NK-92 (cell line): ENCODE data around the gene CLEC18C.
"Not testable (repeated sequence)": the region's sequence is repeated elsewhere in the genome, so short reads cannot be mapped to it uniquely, and the experiment has no call there.

Experiments
- DNase-seq: peaks from one replicate; lab custom pipeline; 2025; ENCODE audit not compliant: unreplicated experiment; lab: John Stamatoyannopoulos, UW

Gene CLEC18C

GRCh38 chr16:70173212-70173837 lies at the start of gene CLEC18C:
Gene CLEC18C (plus strand): TSS chr16:70173787. CDS start chr16:70174279, 492 bp downstream.
- not testable (repeated sequence) for DNase-seq

DNA sequence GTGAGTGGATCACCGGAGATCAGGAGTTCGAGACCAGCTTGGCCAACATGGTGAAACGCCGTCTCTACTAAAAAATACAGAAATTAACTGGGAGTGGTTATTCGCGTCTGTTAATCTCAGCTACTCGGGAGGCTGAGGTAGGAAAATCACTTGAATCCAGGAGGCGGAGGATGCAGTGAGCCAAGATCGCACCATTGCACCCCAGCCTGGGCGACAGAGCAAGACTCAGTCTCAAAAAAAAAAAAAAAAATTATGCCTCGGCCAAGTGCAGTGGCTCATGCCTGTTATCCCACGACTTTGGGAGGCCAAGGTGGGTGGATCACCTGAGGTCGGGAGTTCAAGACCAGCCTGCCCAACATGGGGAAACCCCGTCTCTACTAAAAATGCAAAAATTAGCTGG lies 49.8 kb upstream of the CLEC18C start:
- DNase-seq, result not testable (repeated sequence)

GRCh38 chr16:70126226-70126625 lies 47.4 kb upstream of the CLEC18C start:
- not testable (repeated sequence) for DNase-seq

DNA sequence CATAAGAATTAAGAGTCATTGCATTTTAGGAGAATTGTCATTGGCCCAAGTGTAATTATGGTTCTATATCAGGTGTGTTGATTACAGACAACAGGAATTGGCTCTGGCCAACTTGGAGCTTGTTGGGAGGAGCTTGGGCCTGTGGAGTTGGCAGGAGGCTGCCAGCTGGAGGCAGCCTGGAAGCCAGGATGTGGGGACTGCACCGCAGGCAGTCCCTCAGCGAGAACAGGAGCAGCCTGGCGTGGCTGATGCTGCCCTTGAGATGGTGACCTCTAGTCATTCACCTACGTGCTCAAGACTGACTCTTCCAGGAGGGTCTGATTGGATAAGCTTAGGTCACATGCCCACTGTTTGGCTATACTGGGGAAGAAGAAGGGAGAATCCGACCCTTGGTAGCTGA lies 45.9 kb upstream of the CLEC18C start:
- DNase-seq, result not testable (repeated sequence)

DNA sequence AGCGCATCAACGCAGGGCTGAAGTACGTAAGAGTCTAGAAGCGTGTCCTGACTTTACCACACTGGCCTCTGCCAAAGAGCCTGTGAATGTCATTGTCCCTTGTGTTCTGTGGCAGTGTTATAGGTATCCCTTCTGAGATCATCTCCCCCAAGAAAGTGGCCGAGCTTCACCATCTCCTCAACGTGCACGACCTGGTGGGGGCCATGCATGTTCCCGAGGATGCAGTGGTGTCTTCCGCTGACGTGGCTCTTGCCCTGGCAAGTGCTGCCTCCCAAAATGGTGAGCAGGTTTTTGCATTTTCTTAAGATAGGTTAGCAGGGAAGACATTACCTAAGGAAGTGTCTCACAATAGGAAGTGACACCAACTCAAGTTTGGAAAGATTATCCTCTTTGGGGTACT lies 44.7 kb upstream of the CLEC18C start:
- not testable (repeated sequence) for DNase-seq

DNA sequence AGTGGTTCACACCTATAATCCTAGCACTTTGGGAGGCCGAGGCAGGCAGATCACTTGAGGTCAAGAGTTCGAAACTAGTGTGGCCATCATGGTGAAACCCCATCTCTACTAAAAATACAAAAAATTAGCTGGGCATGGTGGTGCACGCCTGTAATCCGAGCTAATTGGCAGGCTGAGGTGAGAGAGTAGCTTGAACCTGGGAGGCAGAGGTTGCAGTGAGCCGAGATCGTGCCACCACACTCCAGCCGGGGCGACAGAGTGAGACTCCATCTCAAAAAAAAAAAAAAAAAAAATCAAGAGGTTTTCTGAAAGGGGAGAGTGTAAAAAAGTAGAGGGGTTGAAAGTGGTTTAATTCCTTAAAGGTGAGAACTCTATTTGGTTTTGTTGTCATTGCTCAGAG lies 37.8 kb upstream of the CLEC18C start:
- DNase-seq, result not testable (repeated sequence)

DNA sequence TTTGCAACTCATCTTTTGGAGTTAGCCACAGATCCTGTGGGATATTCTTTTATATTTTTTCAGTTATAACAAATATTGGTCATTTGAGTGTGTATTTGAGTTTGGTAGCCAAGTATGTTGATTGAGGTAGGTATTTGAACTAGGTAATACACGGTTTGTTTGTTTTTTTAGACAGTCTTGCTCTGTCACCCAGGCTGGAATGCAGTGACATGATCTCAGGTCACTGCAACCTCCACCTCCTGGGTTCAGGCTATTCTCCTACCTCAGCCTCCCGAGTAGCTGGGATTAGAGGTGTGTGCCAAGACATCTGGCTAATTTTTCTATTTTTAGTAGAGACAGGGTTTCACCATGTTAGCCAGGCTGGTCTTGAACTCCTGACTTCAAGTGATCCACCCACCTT lies 37.0 kb upstream of the CLEC18C start:
- DNase-seq, result not testable (repeated sequence)

DNA sequence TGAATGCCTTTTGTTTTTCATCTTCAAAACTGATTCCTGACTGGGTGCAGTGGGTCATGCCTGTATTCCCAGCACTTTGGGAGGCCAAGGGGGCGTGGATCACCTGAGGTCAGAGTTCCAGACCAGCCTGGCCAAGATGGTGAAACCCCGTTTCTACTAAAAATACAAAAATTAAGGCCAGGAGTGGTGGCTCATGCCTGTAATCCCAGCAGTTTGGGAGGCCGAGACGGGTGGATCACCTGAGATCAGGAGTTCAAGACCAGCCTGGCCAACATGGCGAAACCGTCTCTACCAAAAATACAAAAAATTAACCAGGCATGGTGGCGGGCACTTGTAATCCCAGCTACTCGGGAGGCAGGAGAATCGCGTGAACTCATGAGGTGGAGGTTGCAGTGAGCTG lies 30.8 kb upstream of the CLEC18C start:
- not testable (repeated sequence) for DNase-seq

- DNase-seq, result not testable (repeated sequence)
Measured at GRCh38 chr16:70143231-70143895, 30.2 kb upstream of the CLEC18C start.

DNA sequence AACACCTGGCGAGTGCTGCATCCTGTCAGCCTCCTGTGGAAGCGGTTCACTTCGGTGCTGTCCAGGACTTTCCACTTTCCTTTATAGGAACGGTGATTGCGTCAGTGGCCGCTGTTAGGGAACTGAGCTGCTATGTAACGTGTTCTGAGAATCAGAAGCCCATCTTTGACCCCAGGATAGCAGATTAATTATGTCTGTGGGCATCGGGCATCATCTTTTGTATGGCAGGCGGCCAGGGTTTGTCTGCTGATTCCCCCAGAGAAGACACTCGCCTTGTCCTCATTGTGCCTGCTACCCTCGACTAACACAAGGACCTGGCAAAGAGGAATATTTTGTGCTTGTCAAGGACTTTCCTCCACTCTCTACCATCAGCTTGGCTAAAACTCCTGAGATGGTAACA lies 25.7 kb upstream of the CLEC18C start:
- DNase-seq, result not testable (repeated sequence)

DNA sequence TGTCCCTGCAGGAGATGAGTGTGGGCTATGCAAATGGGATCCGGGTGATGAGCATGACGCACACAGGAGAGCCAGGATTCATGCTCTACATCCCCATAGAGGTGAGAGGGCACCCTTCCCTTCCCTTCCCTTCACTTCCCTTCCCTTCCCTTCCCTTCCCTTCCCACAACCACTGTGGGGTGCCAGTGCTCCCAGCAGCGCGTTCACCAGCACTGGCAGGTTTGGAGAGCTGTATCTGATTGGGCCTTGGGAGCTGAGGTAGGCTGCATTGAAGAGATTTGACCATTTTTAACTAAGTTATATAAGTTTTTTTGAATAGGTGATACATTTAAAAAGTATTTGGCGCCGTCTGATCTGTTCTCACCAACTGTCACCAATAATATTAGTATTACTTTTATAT lies 25.1 kb upstream of the CLEC18C start:
- not testable (repeated sequence) for DNase-seq

GRCh38 chr16:70149296-70149695 lies 24.3 kb upstream of the CLEC18C start:
- not testable (repeated sequence) for DNase-seq

GRCh38 chr16:70151391-70151790 lies 22.2 kb upstream of the CLEC18C start:
- no peak for DNase-seq

- no peak for DNase-seq
Measured at GRCh38 chr16:70151941-70152509, 21.6 kb upstream of the CLEC18C start.

DNA sequence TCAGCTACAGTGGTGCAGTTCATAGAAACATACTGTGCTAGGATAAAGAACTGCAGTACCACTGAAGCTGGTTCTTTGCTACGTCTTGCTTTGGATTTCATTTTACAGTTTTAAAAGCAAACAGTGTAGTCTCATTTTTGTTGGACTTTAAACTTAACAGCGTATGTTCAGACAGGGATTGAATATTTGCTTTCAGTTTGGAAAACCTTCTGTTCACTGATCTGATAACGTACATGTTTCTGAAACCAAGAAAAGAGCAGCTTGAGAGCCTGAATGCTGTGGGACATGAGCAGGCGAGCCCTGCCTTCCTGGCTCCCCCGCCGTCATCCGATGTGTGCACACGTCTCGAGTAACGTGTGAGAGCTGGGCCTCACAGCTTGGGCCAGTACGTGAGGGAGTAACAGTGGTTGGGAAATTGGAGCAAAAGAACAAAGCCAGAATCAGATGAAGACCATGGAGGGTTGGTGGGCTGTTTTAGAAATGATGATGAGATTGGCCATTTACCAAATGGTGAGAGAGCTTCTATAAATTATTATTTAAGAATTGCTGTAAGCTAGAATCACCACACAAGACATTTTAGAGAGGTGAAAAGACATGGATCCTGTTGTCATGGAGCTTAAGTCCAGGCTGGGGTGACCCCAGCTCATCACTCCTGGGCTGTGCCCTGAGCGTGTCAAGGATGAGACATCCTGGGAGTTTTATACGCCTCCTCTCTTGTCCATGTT lies 20.8 kb upstream of the CLEC18C start:
- DNase-seq, result no peak

DNA sequence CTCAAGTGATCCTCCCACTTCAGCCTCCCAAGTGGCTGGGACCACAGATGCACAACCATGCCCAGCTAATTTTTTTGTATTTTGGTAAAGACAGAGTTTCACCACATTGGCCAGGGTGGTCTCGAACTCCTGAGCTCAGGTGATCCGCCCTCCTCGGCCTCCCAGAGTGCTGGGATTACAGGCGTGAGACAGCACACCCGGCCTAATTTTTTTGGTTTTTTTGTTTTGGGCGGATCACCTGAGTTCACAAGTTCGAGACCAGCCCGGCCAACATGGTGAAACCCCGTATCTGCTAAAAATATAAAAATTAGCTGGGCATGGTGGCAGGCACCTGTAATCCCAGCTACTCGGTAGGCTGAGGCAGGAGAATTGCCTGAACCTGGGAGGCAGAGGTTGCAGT lies 18.9 kb upstream of the CLEC18C start:
- not testable (repeated sequence) for DNase-seq

- no peak for DNase-seq
Measured at GRCh38 chr16:70156207-70156978, 17.2 kb upstream of the CLEC18C start.

GRCh38 chr16:70157105-70157476 lies 16.5 kb upstream of the CLEC18C start:
- DNase-seq, result no peak

- DNase-seq, result no peak
Measured at GRCh38 chr16:70157477-70158260, 15.9 kb upstream of the CLEC18C start.

- DNase-seq, result no peak
Measured at GRCh38 chr16:70158261-70158939, 15.2 kb upstream of the CLEC18C start.
